GM18873 (cell line): ENCODE results near the gene OR2C1.

Experiments
- ATAC-seq: cut with Tn5 transposase; IDR thresholded peaks from one replicate; pipeline ENCODE4 v1.9.1; 2021; ENCODE audit warnings: mild to moderate bottlenecking, moderate library complexity, moderate number of reproducible peaks; ENCODE audit not compliant: unreplicated experiment, low FRiP score

Gene OR2C1

DNA sequence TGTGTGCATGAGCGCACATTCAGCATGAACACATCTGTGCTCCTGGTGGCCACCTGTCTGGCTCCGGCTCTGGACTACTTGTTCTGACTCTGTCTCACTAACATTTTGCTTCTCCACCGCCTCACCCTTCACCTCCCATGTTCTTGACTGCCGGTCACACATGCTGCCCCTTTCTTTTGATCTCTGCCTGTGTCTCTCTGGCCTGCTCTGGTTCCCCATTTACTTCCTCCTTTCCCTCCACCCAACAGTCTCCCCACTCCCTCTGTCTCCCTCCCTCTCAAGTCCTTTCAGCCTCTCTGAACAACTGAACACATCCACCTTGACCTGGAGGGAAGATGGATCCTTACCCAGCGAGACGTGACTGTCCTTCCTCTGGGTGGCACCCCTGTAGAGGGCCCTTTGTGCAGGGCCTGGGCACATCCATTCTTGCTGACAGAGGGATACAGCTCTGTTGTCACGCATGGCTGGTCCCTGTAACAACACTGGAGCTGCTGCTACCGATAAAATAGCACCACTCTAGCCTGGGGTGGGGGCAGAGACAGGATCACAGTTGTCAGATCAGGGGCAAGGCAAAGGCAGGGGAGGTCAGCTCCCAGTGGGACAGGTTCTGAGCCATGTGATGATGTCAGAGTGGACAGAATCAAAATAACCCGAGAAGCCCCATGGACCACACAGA is 34.1 kb downstream of the OR2C1 start:
- no peak for ATAC-seq

DNA sequence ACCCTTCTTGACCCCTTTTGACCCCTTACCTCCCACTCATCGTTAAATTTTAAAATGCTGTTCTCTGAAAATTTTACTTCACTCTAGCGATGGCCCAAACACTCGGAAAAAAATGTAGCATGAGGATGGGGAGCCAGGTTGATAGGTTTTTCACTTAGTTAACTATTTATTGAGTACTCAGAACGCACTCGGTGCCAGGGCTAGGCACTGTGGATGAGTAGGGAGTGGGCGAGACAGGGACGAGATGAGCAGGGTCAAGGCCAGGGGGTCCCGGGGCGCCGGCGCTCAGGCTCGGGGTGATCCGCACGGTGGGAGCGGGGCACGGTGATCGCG is 44.7 kb downstream of the OR2C1 start:
- no peak for ATAC-seq

DNA sequence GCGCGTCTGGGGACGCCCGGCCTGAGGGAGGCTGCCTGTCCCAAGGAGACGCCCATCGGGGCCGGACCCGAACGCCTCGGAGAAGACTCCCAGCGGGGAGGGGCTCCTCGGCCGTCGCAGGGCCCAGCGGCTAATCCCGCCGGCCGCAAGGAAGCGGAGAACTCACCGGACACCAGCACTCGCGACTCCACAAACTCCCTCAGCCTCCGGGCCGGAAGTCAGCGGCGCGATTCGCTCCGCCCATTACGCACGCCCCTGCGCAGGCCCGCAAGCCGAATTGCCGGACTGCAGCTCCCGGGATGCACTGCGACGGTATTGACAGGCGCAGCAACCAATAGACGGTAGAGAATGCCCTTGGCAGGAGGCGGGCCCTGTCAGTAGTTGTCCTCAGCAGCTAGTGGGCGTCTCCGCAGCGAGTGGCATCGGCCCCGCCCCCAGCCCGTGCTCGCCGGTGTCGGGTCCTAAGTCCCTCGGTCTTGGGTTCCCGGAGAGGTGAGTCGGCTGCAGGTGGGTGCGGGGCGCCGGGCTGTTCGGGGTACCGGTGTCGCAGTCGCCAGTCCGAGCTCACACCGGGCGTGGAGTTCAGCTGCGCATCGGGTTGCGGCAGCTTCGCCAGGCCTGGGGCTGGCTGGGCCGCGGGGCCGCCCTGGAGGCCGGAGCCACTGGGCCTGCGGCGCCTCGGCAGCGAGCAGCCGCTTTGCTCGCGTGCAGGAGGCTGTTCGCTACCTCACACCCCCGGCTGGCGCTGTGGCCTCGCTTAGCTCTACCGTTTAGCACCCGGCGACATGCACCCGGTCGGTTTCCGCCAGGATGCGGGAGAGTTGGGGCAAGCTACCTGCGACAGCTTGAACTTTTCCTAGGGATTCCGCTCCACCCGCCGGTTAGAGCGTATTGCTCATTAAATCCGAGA is 45.3 kb downstream of the OR2C1 start, which contains the start of the genes ZNF174 and ZSCAN32:
Gene ZNF174 (plus strand): TSS at position 437 of the 910 bp plus-strand sequence. CDS start 790 bp downstream, outside the sequence.
Gene ZSCAN32 (minus strand): TSS at position 226 of the 910 bp plus-strand sequence. CDS start 3,447 bp downstream, outside the sequence.
- peak; percentile 97 for ATAC-seq

- no peak for ATAC-seq
These were observed 46.2 kb downstream of the OR2C1 start for GRCh38 chr16:3401719-3402397.
